Calu3 (cell line): ENCODE measurements around the gene TSPAN6. TPM values are rescaled to one million over a fixed set of nuclear protein-coding genes. Genes with fewer than 3 reads are reported as not detected.

Source experiments
- BruUV-seq: library from RNA; stranded (reverse); fragments of 400-500 nt; replicated peaks from 2 replicates; lab custom pipeline; 2021; lab: Mats Ljungman, UMichigan
- CTCF ChIA-PET: fragments of 300-600 bp; sonication (Branson Sonifier 250); formaldehyde crosslinking; loops from one replicate; lab custom pipeline; 2022; ENCODE audit warnings: antibody characterized with exemption; lab: Charles Lee
- DNase-seq: peaks from one replicate; pipeline ENCODE4 v3.0.0; 2022
- H3K27ac Mint-ChIP-seq: one replicate; pipeline ENCODE4 v1.8.0; 2022; ENCODE audit warnings: mixed read lengths; ENCODE audit not compliant: unreplicated experiment
- H3K27me3 Mint-ChIP-seq: one replicate; pipeline ENCODE4 v1.8.0; 2022; ENCODE audit warnings: mixed read lengths; ENCODE audit not compliant: unreplicated experiment
- H3K36me3 Mint-ChIP-seq: one replicate; pipeline ENCODE4 v1.8.0; 2022; ENCODE audit warnings: mild to moderate bottlenecking, moderate library complexity, mixed read lengths; ENCODE audit not compliant: insufficient read depth, unreplicated experiment
- H3K4me1 Mint-ChIP-seq: one replicate; pipeline ENCODE4 v1.8.0; 2022; ENCODE audit warnings: mild to moderate bottlenecking, low read depth, mixed read lengths; ENCODE audit not compliant: unreplicated experiment
- H3K4me3 Mint-ChIP-seq: one replicate; pipeline ENCODE4 v1.8.0; 2022; ENCODE audit warnings: mild to moderate bottlenecking, low read depth, moderate library complexity, mixed read lengths; ENCODE audit not compliant: unreplicated experiment
- H3K9me3 Mint-ChIP-seq: one replicate; pipeline ENCODE4 v1.8.0; 2022; ENCODE audit warnings: low read depth, mixed read lengths; ENCODE audit not compliant: unreplicated experiment
- intact Hi-C: fragments of 100-400 bp; cut with micrococcal nuclease; formaldehyde crosslinking; loops from one replicate; pipeline ENCODE4 v1.10.0; 2022; ENCODE audit not compliant: unreplicated experiment
- total RNA-seq: library from RNA; stranded (reverse); gene quantifications from 2 replicates; pipeline ENCODE4 v1.2.3, GENCODE V29; 2022
- TF ChIP-seq, protein P1 (sequence below): fragments of 200-600 bp; IDR thresholded peaks from one replicate; pipeline ENCODE4 v1.8.0; 2022; ENCODE audit warnings: antibody characterized with exemption; ENCODE audit not compliant: unreplicated experiment

The TSPAN6 gene
- total RNA-seq, 1 experiment from 2014 or later = 70.6 TPM

DNA sequence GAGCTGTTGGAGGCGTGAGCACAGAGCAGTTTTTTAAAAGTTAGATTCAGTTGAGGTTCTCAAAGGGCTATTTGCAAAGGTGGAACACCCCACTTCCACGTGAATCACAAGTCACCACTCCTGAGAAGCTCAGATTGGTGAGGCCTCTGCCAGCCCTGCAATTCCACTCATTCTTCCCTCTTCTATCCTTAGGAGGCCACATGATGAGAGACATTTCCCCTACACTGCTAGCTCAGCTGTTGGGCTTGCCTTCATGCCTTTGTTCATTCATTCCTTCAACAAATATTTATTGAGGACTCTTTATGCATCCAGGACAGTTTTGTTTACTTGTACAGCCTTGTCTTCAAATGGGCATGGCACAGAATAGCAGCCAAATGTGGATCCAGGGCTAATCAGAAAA, 11.1 kb upstream of the TSPAN6 start:
- H3K4me1 Mint-ChIP-seq = peaks cover 68% of the 10 kb centered on the region
- intact Hi-C loops = no loop called here
- BruUV-seq = no TSS peak
- H3K27me3 Mint-ChIP-seq = no peaks in the 10 kb centered on the region
- H3K36me3 Mint-ChIP-seq = peaks cover 33% of the 10 kb centered on the region
- no peak for DNase-seq
- H3K4me3 Mint-ChIP-seq = no peak overlapping the region
- no peaks in the 10 kb centered on the region for H3K9me3 Mint-ChIP-seq
- no peak overlapping the region for H3K27ac Mint-ChIP-seq
- TF ChIP-seq, protein P1, sequence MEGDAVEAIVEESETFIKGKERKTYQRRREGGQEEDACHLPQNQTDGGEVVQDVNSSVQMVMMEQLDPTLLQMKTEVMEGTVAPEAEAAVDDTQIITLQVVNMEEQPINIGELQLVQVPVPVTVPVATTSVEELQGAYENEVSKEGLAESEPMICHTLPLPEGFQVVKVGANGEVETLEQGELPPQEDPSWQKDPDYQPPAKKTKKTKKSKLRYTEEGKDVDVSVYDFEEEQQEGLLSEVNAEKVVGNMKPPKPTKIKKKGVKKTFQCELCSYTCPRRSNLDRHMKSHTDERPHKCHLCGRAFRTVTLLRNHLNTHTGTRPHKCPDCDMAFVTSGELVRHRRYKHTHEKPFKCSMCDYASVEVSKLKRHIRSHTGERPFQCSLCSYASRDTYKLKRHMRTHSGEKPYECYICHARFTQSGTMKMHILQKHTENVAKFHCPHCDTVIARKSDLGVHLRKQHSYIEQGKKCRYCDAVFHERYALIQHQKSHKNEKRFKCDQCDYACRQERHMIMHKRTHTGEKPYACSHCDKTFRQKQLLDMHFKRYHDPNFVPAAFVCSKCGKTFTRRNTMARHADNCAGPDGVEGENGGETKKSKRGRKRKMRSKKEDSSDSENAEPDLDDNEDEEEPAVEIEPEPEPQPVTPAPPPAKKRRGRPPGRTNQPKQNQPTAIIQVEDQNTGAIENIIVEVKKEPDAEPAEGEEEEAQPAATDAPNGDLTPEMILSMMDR = no peak
- CTCF ChIA-PET = no interaction called here

DNA sequence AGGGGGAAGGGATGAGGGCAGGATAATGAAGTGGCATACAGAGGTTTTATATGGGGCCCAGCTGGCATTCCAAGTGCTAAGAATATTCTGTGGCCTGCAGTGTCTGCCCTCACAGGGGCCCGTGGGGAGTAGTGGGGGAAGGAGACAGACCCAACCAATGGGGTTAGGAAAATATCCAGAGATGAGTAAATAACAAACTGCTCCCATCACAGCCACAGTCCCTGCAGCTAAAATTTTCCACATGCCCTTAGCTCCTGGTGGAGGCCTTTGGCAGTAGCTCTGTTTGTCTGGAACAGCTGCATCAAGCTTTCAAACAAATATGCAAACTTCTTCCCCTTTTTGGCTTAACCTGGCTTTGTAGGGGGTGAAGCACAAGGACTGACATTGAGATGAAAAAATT, 10.5 kb upstream of the TSPAN6 start:
- CTCF ChIA-PET = no interaction called here
- no peak overlapping the region for H3K4me3 Mint-ChIP-seq
- H3K27me3 Mint-ChIP-seq = no peaks in the 10 kb centered on the region
- H3K9me3 Mint-ChIP-seq = no peaks in the 10 kb centered on the region
- intact Hi-C loops = no loop called here
- no peak for DNase-seq
- H3K36me3 Mint-ChIP-seq = peaks cover 32% of the 10 kb centered on the region
- TF ChIP-seq, protein P1 = no peak
- BruUV-seq = no TSS peak
- no peak overlapping the region for H3K27ac Mint-ChIP-seq
- H3K4me1 Mint-ChIP-seq = peaks cover 68% of the 10 kb centered on the region

DNA sequence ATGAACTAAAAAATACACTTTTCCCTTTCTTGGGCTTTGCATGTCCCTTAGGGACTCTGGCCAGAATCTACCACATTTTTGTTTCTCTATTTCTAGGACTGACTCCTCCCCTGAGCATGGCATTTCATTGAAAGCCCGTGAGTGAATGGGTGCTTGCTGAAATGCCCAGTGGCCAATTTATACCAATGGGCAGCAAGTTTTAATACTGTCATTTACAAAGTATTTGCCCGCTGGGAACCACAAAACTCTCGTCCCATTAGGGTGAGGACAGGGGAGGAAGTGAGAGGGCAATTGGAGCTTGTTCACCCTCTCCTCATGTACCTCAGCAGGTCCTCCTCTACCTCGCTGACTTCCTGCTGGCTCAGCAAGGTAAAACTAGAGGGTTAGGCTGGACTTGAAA, 8.5 kb upstream of the TSPAN6 start:
- Mint-ChIP-seq H3K27ac (peak overlapping the region; percentile 65), H3K4me3 (peak overlapping the region; percentile 70), H3K9me3 (no peaks in the 10 kb centered on the region), H3K27me3 (no peaks in the 10 kb centered on the region), H3K36me3 (peaks cover 25% of the 10 kb centered on the region), H3K4me1 (peaks cover 59% of the 10 kb centered on the region)
- no TSS peak for BruUV-seq
- no peak for DNase-seq
- TF ChIP-seq, protein P1 = no peak
- intact Hi-C loops = no loop called here
- CTCF ChIA-PET = interaction anchor here (1.2 kb wide), 1 partner anchor 26 kb away, joined by 3 read pairs; no protein-coding TSS in a partner anchor

DNA sequence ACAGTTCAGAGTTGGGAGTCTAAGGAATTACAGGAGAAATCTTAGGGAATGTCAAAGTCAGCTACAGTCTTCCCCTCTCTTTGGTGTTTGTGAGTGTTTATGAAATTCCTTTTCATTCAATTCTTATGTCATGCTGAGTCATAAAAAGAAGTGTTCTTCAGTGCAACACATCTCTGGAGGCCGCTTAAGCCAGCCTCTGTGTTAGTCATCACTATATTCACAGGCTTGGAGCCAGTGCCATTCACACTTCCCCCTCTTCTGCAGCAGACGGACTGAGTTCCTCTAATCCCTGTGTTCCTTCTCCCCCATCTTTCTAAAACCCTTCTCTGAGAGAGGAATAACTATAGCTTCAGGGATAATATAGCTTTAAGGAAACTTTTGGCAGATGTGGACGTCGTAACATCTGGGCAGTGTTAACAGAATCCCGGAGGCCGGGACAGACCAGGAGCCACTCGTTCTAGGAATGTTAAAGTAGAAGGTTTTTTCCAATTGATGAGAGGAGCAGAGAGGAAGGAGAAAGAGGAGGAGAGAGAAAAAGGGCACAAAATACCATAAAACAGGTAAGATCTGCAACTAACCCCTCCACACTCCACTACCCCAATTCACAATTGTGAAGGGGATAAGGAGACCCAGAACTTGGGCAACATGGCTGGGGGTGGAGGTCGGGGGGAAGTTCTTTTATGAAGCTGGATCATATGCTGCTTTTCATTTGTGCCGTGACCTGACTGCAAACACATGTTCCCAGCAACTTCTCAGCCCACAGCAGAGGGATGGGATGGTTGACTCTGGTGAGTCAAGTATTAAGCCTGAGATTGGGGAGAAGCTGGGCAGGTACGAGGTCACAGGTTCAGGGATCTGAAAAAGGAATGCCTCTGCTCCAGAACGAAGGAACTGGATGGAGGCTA, 7.6 kb upstream of the TSPAN6 start, which contains the start of gene SRPX2:
Gene SRPX2, plus strand, starts transcription at position 244 of the 905 bp plus-strand sequence. CDS start 2,124 bp downstream, outside the sequence.
- Mint-ChIP-seq H3K27me3 (no peaks in the 10 kb centered on the region), H3K4me1 (peaks cover 58% of the 10 kb centered on the region), H3K27ac (peak within 1 kb of the TSS; percentile 65), H3K4me3 (peak within 1 kb of the TSS; percentile 70), H3K9me3 (no peaks in the 10 kb centered on the region), H3K36me3 (peaks cover 25% of the 10 kb centered on the region)
- CTCF ChIA-PET = interaction anchor here (1.2 kb wide), 1 partner anchor 27 kb away, joined by 3 read pairs; no protein-coding TSS in a partner anchor
- TF ChIP-seq, protein P1 = no peak
- TSS peak; percentile 53 for BruUV-seq
- peak; percentile 39 for DNase-seq
- intact Hi-C loops = no loop called here
